HFF-Myc (cell line): Measurements from ENCODE around the gene CGGBP1.

Experiments used
- DNase-seq: peaks from one replicate; pipeline ENCODE4 v3.0.0-alpha.2; 2011; ENCODE audit warnings: low read depth; ENCODE audit errors: extremely low read depth
- H3K4me3 ChIP-seq: replicated peaks from 2 replicates; pipeline ENCODE4 v1.5.1; 2011; ENCODE audit warnings: low read depth, mild to moderate bottlenecking, control low read depth, low read length
- CTCF ChIP-seq: IDR thresholded peaks from 2 replicates; pipeline ENCODE4 v1.5.1; 2012; ENCODE audit warnings: mild to moderate bottlenecking, low read depth, low read length, control low read depth; ENCODE audit errors: missing control alignments

The CGGBP1 gene

GRCh38 chr3:88010810-88011209 lies 48.0 kb downstream of the CGGBP1 start:
- no peak for DNase-seq
- no peak for TF ChIP-seq CTCF
- H3K4me3 ChIP-seq: no peak overlapping the region

GRCh38 chr3:88009066-88009465 lies 49.7 kb downstream of the CGGBP1 start:
- TF ChIP-seq CTCF: no peak
- no peak overlapping the region for H3K4me3 ChIP-seq
- DNase-seq: no peak

- H3K4me3 ChIP-seq: no peak overlapping the region
- TF ChIP-seq CTCF: no peak
- DNase-seq: peak; percentile 4
Measured at GRCh38 chr3:88005066-88005465, 53.7 kb downstream of the CGGBP1 start.

GRCh38 chr3:88003115-88003755 lies 55.6 kb downstream of the CGGBP1 start:
- DNase-seq: peak; percentile 25
- no peak overlapping the region for H3K4me3 ChIP-seq
- peak; percentile 61 for TF ChIP-seq CTCF

GRCh38 chr3:88002448-88002847 lies 56.4 kb downstream of the CGGBP1 start:
- no peak overlapping the region for H3K4me3 ChIP-seq
- no peak for TF ChIP-seq CTCF
- DNase-seq: no peak
